Fibroblast of lung (primary cell): ENCODE data around the gene HCFC2. TPM values are rescaled to one million over a fixed set of nuclear protein-coding genes. Genes with fewer than 3 reads are reported as not detected.

Experiments used
- DNase-seq, 2 donors: peaks; one replicate each; pipeline versions ENCODE4 v3.0.0 to v3.0.0-alpha.2; 2010; ENCODE audit warnings: low read depth in 2 of 2
- H2AFZ ChIP-seq: 2 replicates; pipeline ENCODE4 v1.5.1; 2012; ENCODE audit warnings: low read length, control low read depth, inconsistent platforms
- H3K27ac ChIP-seq: 2 replicates; pipeline ENCODE4 v1.5.1; 2011; ENCODE audit warnings: low read length, control low read depth; ENCODE audit not compliant: insufficient read depth
- H3K27me3 ChIP-seq: 2 replicates; pipeline ENCODE4 v1.5.1; 2011; ENCODE audit warnings: mild to moderate bottlenecking, low read length; ENCODE audit not compliant: control insufficient read depth, insufficient read depth
- H3K36me3 ChIP-seq: 2 replicates; pipeline ENCODE4 v1.5.1; 2011; ENCODE audit warnings: low read length; ENCODE audit not compliant: control insufficient read depth, insufficient read depth
- H3K4me1 ChIP-seq: 2 replicates; pipeline ENCODE4 v1.5.1; 2011; ENCODE audit warnings: low read length; ENCODE audit not compliant: control insufficient read depth, insufficient read depth; ENCODE audit errors: extremely low read depth
- H3K4me2 ChIP-seq: 2 replicates; pipeline ENCODE4 v1.5.1; 2011; ENCODE audit warnings: low read length, control low read depth; ENCODE audit not compliant: insufficient read depth; ENCODE audit errors: extremely low read depth
- H3K4me3 ChIP-seq, 4 experiments: fragments of 200-600 bp in 1 of 4; sonication (generic) in 1 of 4; replicated peaks in 1 of 4; 2 replicates each; pipeline ENCODE4 v1.5.1; 2011 to 2016; ENCODE audit warnings: low read length in 4 of 4, low read depth in 3 of 4, mild to moderate bottlenecking in 3 of 4, control low read depth in 2 of 4, inconsistent platforms in 1 of 4, mixed read lengths in 1 of 4; ENCODE audit not compliant: insufficient read depth in 1 of 4; ENCODE audit errors: control extremely low read depth in 1 of 4
- H3K79me2 ChIP-seq: 2 replicates; pipeline ENCODE4 v1.5.1; 2012; ENCODE audit warnings: mild to moderate bottlenecking, low read length, inconsistent platforms; ENCODE audit not compliant: control insufficient read depth, insufficient read depth
- H3K9ac ChIP-seq: 2 replicates; pipeline ENCODE4 v1.5.1; 2011; ENCODE audit warnings: mild to moderate bottlenecking, low read length, control low read depth; ENCODE audit not compliant: insufficient read depth
- H3K9me3 ChIP-seq: 2 replicates; pipeline ENCODE4 v1.5.1; 2012; ENCODE audit warnings: low read depth, low read length; ENCODE audit not compliant: control insufficient read depth, insufficient read depth
- H4K20me1 ChIP-seq: 2 replicates; pipeline ENCODE4 v1.5.1; 2011; ENCODE audit warnings: low read length; ENCODE audit not compliant: control insufficient read depth, insufficient read depth; ENCODE audit errors: extremely low read depth
- EZH2 ChIP-seq: IDR thresholded peaks from 2 replicates; pipeline ENCODE4 v1.5.1; 2012; ENCODE audit warnings: low read length, control low read depth, mild to moderate bottlenecking; ENCODE audit errors: missing control alignments
- polyA plus RNA-seq, 2 donors: library from polyadenylated mRNA; depleted of rRNA in 1 of 2; stranded (reverse) in 1 of 2; unstranded in 1 of 2; fragments of >200 nt; gene quantifications; 2 replicates each; pipeline ENCODE4 v1.2.1, GENCODE V29; 2011 to 2012; ENCODE audit warnings: missing spikeins in 1 of 2
- total RNA-seq: library from RNA; depleted of rRNA; stranded (reverse); fragments of >200 nt; gene quantifications from 2 replicates; pipeline ENCODE4 v1.2.1, GENCODE V29; 2014
- TF ChIP-seq, protein P1 (sequence below), 2 donors: IDR thresholded peaks in 1 of 2; conservative IDR thresholded peaks in 1 of 2; 1 replicate in 1 of 2; 2 replicates in 1 of 2; pipeline ENCODE4 v1.5.1; 2011 to 2012; ENCODE audit warnings: low read length in 2 of 2, control low read depth in 1 of 2, inconsistent platforms in 1 of 2, low read depth in 1 of 2, mild to moderate bottlenecking in 1 of 2

The HCFC2 gene
- total and polyA plus RNA-seq, 2 donors (not counting 1 experiment from before 2014, with no cell fraction given) = 27.0 to 36.2 TPM

DNA sequence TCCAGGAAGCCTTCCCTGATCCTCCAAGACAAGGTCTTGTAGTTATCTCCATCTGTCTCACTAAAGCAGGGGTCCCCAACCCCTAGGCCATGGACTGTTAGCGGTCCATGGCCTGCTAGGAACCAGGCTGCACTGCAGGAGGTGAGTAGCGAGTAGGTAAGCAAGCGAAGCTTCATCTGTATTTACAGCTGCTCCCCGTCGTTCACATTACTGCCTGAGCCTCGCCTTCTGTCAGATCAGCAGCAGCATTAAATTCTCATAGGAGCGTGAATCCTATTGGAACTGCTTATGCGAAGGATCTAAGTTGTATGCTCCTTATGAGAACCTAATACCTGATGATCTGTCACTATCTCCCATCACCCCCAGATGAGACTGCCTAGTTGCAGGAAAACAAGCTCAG is 86.1 kb downstream of the HCFC2 start:
- no peaks in the 10 kb centered on the region for H3K4me1 ChIP-seq
- H3K9ac ChIP-seq = no peak overlapping the region

DNA sequence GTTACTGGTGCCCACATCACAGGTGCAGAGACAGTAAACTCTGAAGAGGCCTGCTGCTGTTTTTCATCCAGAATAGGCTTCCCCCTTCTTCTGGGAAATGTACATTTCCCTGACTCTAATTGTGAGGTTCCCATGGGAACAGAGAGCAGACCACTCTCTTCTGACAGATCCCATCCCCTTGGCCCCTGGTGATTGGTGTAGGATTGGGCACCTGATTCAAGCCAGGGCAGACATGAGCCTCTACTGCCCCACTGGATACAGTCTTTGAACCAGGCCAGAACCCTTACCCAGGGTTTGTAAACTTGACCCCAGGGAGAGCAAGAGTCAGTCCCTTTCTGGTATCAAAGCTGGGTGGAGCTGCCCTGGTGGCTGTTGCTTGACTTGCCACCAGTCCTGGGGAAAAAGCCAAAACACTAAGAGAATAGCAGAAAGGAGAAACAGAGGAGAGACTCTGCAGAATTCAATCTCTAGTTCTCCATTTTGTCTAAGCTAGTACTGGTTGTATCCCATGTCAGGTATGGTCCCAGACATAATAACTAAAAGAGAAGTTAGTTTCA is 88.4 kb downstream of the HCFC2 start:
- TF ChIP-seq, protein P1, sequence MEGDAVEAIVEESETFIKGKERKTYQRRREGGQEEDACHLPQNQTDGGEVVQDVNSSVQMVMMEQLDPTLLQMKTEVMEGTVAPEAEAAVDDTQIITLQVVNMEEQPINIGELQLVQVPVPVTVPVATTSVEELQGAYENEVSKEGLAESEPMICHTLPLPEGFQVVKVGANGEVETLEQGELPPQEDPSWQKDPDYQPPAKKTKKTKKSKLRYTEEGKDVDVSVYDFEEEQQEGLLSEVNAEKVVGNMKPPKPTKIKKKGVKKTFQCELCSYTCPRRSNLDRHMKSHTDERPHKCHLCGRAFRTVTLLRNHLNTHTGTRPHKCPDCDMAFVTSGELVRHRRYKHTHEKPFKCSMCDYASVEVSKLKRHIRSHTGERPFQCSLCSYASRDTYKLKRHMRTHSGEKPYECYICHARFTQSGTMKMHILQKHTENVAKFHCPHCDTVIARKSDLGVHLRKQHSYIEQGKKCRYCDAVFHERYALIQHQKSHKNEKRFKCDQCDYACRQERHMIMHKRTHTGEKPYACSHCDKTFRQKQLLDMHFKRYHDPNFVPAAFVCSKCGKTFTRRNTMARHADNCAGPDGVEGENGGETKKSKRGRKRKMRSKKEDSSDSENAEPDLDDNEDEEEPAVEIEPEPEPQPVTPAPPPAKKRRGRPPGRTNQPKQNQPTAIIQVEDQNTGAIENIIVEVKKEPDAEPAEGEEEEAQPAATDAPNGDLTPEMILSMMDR (conservative IDR thresholded peaks at IDR 0.05 in 1 of 2, IDR thresholded peaks at IDR 0.05 in 1 of 2; ENCODE audit: low read depth in 1 of 2, low read length in 2 of 2) = no peak
- no peak for TF ChIP-seq EZH2
- H3K4me1 ChIP-seq = no peaks in the 10 kb centered on the region
- no peak overlapping the region for H3K4me3 ChIP-seq
- no peak for DNase-seq
- no peak overlapping the region for H2AFZ ChIP-seq
- H3K9ac ChIP-seq = no peak overlapping the region
- no peaks in the 10 kb centered on the region for H3K9me3 ChIP-seq
- H3K36me3 ChIP-seq = no peaks in the 10 kb centered on the region
- no peak overlapping the region for H3K27ac ChIP-seq
- H3K27me3 ChIP-seq = peaks cover 8% of the 10 kb centered on the region
- no peaks in the 10 kb centered on the region for H4K20me1 ChIP-seq
- H3K79me2 ChIP-seq = no peaks in the 10 kb centered on the region
- H3K4me2 ChIP-seq = no peak overlapping the region

More for the DNA sequence above, 86.1 kb downstream of the HCFC2 start:
- H2AFZ ChIP-seq = no peak overlapping the region
- H4K20me1 ChIP-seq = no peaks in the 10 kb centered on the region
- no peak overlapping the region for H3K4me3 ChIP-seq
- no peaks in the 10 kb centered on the region for H3K79me2 ChIP-seq
- peaks cover 6% of the 10 kb centered on the region for H3K27me3 ChIP-seq
- no peaks in the 10 kb centered on the region for H3K36me3 ChIP-seq
- no peak overlapping the region for H3K27ac ChIP-seq
- H3K9me3 ChIP-seq = no peaks in the 10 kb centered on the region
- DNase-seq = no peak
- no peak overlapping the region for H3K4me2 ChIP-seq
- TF ChIP-seq, protein P1 (conservative IDR thresholded peaks at IDR 0.05 in 1 of 2, IDR thresholded peaks at IDR 0.05 in 1 of 2; ENCODE audit: low read depth in 1 of 2, low read length in 2 of 2) = no peak
- TF ChIP-seq EZH2 = no peak

DNA sequence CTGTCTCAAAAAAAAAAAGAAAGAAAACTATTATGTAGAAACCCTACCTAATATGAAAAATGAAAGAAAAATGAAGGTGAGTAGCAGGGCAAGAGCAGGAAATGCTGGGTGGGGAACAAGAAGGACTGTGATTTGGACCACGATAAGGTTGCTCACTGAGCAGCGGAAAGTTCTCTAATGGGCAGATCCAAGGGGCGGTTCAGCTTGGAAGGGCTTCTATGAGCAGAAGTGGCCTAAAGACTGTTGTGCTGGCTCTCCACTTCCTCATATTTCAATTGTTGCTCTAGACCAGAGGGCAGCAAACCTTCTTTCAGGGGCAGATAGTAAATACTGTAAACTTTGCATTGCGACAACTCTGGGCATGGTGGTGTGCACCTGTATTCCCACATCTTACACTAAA is 90.0 kb downstream of the HCFC2 start:
- Histone ChIP-seq H3K4me2 (no peak overlapping the region), H3K27me3 (peaks cover 5% of the 10 kb centered on the region), H2AFZ (no peak overlapping the region), H3K36me3 (no peaks in the 10 kb centered on the region), H3K4me3 (no peak overlapping the region), H3K9me3 (no peaks in the 10 kb centered on the region), H4K20me1 (no peaks in the 10 kb centered on the region), H3K9ac (no peak overlapping the region), H3K79me2 (no peaks in the 10 kb centered on the region), H3K4me1 (no peaks in the 10 kb centered on the region), H3K27ac (no peak overlapping the region)
- TF ChIP-seq EZH2 = no peak
- TF ChIP-seq, protein P1 (conservative IDR thresholded peaks at IDR 0.05 in 1 of 2, IDR thresholded peaks at IDR 0.05 in 1 of 2; ENCODE audit: low read depth in 1 of 2, low read length in 2 of 2) = no peak
- DNase-seq = no peak
